Measurements from ENCODE around the gene METRN.
"Not testable (repeated sequence)": the region's sequence is repeated elsewhere in the genome, so short reads cannot be mapped to it uniquely, and the experiment has no call there.

METRN gene

DNA sequence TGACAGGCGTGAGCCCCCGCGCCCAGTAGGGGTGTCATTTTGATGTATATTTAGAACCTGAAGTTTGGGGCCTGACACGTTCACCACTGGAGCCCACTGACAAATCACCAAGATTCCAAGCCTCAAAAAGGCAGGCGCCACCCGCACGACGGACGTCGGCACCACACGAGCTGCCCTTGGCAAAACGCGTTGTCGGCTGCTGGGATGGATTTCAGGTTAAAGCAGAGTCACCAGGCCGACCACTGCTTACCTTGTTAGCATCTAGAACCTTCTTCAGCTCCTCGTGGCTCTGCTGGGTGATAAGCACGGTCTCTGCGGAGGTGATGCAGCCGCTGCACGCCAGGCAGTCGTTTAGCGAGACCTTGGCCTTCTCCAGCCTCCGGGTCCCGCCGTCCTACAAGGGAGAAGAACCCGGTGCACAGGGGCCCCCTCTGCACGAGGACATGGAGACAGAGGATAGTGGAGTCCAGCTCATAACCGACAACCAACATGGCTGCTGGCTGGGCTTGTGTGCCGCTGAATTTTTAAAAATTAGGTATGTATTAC lies 22.1 kb downstream of the METRN start:
- no peak overlapping the region for H3K27ac Mint-ChIP-seq
- no peaks in the 10 kb centered on the region for H3K9me3 Mint-ChIP-seq
- H3K4me3 Mint-ChIP-seq = no peak overlapping the region
- H3K36me3 Mint-ChIP-seq (ENCODE audit: low read depth) = peaks cover 8% of the 10 kb centered on the region
- no peaks in the 10 kb centered on the region for H3K27me3 Mint-ChIP-seq
- ATAC-seq = no peak
- peaks cover 31% of the 10 kb centered on the region for H3K4me1 Mint-ChIP-seq
- DNase-seq = no peak

DNA sequence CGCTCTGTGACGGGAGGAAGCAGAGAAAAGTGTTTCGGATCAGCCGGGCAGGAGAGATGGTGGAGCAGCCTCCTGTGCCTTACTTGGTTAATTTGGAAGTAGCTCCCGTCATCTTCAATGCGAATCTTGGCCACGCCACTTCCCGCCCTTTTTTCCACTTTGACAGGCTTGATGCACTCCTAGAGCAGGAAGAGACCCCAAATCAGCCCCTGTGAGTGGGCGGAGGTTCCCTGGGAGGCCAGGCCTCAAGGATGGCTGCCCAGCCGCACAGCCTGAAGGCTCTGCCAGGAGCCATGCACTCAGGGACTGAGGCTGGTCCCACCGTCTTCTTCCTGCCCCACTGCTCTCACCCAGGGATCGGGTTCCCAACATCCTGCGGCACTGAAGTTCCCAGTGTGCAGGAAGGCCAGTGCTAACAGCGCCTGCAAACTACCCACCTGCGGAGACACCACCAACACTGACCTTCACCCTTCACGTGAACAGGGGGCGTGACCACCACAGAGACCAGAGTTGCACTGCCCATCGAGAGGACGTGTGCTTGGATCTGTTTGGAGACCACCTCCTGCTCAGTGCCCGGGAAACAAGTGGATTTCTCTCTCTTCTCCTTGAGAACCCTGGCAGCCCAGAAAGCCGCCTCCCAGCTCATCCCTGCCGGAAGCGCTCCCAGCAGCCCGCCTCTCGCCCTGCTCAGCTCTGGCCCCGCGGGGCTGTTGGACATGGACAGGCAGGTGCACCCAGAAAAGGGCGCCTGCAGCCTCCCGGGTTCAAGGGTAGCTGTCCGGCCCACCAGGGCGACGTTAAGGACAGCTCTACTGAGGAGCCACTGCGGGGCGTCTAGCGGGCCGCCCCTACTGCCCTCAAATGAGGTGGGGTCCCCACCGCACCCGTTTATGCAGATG lies 24.9 kb downstream of the METRN start:
- ATAC-seq = no peak
- Mint-ChIP-seq H3K4me1 (peaks cover 28% of the 10 kb centered on the region), H3K4me3 (peak overlapping the region; percentile 78), H3K9me3 (no peaks in the 10 kb centered on the region), H3K27me3 (no peaks in the 10 kb centered on the region), H3K36me3 (ENCODE audit: low read depth) (peaks cover 8% of the 10 kb centered on the region), H3K27ac (peak overlapping the region; percentile 46)
- DNase-seq = no peak

DNA sequence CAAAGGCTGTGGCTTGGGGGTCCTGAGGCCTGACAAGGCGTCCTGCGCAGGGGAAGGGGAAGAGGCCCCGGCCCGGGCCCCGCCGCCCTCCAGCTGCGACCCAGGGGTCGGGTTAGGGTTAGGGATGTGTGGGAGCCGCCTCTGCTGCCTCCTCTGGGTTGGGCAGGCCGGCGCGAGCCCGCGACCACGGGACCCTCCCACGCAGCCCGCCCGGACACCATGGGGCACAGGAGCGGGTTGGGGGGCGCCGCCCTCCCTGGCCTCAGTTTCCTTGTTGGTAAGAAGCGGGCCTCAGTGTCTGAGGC lies 25.5 kb downstream of the METRN start:
- no peak for DNase-seq
- Mint-ChIP-seq H3K27me3 (no peaks in the 10 kb centered on the region), H3K4me1 (peaks cover 24% of the 10 kb centered on the region), H3K4me3 (peak overlapping the region; percentile 78), H3K9me3 (no peaks in the 10 kb centered on the region), H3K36me3 (ENCODE audit: low read depth) (peaks cover 4% of the 10 kb centered on the region), H3K27ac (peak overlapping the region; percentile 46)
- no peak for ATAC-seq

- peak; percentile 80 for ATAC-seq
- DNase-seq = peak; percentile 95
- H3K27me3 Mint-ChIP-seq = no peaks in the 10 kb centered on the region
- H3K4me3 Mint-ChIP-seq = peak within 1 kb of the TSS; percentile 79
- H3K9me3 Mint-ChIP-seq = no peaks in the 10 kb centered on the region
- peaks cover 19% of the 10 kb centered on the region for H3K4me1 Mint-ChIP-seq
- H3K27ac Mint-ChIP-seq = peak within 1 kb of the TSS; percentile 56
- peaks cover 4% of the 10 kb centered on the region for H3K36me3 Mint-ChIP-seq (ENCODE audit: low read depth)
These were observed 26.0 kb downstream of the METRN start, which contains the start of gene CIAO3 for GRCh38 chr16:740764-741505. TSS of gene CIAO3 (minus strand) at chr16:740997. CDS start at chr16:740985, 12 bp downstream.

DNA sequence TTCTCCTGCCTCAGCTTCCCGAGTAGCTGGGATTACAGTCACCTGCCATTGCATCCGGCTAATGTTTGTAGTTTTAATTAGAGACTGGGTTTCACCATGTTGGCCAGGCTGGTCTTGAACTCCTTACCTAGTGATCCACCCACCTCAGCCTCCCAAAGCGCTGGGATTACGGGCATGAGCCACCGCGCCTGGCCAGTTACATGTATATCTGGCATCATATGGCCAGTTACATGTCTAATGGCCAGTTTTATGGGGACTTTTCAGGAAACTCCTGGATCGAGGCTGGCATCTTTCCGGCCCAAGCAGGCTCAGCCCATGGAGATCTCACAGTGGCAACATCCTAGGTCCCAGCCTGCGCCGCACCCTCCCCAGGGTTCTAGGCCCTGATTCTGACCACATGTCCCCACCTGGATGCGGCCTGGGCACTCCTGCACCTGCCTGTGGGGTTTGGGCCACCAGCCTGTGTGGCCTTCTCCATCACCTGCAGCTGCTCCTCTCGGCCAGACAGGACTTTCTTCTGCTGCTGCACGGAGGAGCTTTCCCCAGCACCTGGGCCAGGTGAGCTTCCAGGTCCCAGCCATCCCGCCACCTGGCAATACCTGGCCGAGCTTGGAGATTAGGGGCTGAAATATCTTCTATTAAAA lies 27.2 kb downstream of the METRN start:
- Mint-ChIP-seq H3K9me3 (no peaks in the 10 kb centered on the region), H3K36me3 (ENCODE audit: low read depth) (peaks cover 2% of the 10 kb centered on the region), H3K27me3 (no peaks in the 10 kb centered on the region), H3K4me1 (peaks cover 14% of the 10 kb centered on the region), H3K4me3 (peak overlapping the region; percentile 79), H3K27ac (no peak overlapping the region)
- DNase-seq (no peak), ATAC-seq (no peak)

GRCh38 chr16:742894-743293 lies 28.0 kb downstream of the METRN start:
- not testable (repeated sequence) for H3K9me3 Mint-ChIP-seq; H3K27me3 Mint-ChIP-seq; H3K27ac Mint-ChIP-seq; H3K4me3 Mint-ChIP-seq; H3K36me3 Mint-ChIP-seq (ENCODE audit: low read depth); ATAC-seq; DNase-seq
- peaks cover 14% of the 10 kb centered on the region for H3K4me1 Mint-ChIP-seq

DNA sequence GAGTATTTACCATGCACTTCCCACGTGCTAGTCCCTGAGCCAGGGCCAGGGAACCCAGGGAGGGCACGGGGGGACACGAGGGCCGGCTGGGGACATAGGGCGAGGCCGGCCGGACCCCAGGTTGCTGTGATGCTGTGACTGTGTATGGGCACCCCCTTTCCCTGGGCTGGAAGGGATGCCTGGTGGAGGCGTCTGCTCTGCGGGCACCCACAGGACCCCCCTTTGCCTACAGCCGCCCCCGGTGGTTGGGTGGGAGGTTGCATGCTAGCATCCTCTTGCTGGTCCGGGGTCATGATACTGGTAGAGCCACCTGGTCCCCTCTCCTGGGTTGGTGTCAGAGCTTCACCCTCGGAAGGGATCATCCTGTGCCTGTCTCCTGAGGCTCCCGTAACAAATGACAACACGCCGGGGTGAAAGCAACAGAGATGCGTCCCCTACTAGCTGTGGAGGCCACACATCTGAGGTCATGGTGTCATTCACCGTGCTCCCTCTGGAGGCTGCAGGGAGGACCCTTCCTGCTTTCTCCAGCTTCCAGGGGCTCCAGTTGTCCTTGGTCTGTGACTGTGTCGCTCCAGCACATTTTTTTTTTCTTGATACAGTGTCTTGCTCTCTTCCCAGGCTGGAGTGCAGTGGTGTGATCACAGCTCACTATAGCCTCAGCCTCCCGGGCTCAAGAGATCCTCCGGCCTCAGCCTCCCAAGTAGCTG lies 29.0 kb downstream of the METRN start:
- H3K9me3 Mint-ChIP-seq = no peaks in the 10 kb centered on the region
- ATAC-seq (no peak), DNase-seq (no peak)
- peaks cover 11% of the 10 kb centered on the region for H3K4me1 Mint-ChIP-seq
- no peak overlapping the region for H3K4me3 Mint-ChIP-seq
- no peaks in the 10 kb centered on the region for H3K36me3 Mint-ChIP-seq (ENCODE audit: low read depth)
- no peaks in the 10 kb centered on the region for H3K27me3 Mint-ChIP-seq
- no peak overlapping the region for H3K27ac Mint-ChIP-seq

DNA sequence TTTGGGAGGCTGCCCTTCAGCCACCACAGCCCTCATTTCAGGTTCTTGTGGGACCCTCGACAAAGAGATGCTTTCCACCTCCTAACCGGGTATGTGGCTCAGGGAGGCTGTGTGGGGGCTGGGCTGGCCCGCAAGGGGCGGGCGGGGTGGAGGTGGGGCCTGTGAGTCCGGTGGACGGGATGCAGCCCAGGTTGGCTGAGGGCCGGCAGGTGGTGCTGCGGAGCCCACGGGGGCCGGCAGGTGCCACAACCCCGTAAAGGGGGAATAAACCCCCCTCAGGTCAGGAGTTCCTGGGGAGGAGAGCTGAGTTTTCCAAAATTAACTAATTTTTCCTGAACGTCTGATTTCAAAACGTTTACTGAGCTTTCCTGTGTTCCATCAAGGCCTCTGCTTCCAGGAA lies 30.8 kb downstream of the METRN start:
- H3K4me3 Mint-ChIP-seq = no peak overlapping the region
- DNase-seq (no peak), ATAC-seq (peak; percentile 37)
- H3K27ac Mint-ChIP-seq = no peak overlapping the region
- no peaks in the 10 kb centered on the region for H3K27me3 Mint-ChIP-seq
- H3K4me1 Mint-ChIP-seq = peaks cover 2% of the 10 kb centered on the region
- H3K36me3 Mint-ChIP-seq (ENCODE audit: low read depth) = no peaks in the 10 kb centered on the region
- H3K9me3 Mint-ChIP-seq = no peaks in the 10 kb centered on the region

DNA sequence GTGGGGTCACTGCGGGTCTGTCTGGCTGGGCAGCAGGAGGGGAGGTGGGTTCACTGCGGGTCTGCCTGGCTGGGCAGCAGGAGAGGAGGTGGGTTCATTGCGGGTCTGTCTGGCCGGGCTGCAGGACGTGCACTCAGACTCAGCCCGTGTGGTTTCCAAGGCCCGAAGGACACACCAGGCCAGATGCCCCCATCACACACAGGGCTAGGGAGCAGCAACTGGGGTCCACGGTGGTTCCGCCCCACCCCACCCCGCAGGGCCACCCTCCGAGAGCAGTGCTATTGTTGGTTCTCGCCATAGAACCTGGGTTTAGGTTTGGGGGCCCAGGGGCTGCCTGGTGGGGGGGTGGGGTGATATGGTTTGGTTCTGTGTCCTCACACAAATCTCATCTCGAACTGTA lies 31.7 kb downstream of the METRN start:
- no peak overlapping the region for H3K4me3 Mint-ChIP-seq
- no peak overlapping the region for H3K27ac Mint-ChIP-seq

DNA sequence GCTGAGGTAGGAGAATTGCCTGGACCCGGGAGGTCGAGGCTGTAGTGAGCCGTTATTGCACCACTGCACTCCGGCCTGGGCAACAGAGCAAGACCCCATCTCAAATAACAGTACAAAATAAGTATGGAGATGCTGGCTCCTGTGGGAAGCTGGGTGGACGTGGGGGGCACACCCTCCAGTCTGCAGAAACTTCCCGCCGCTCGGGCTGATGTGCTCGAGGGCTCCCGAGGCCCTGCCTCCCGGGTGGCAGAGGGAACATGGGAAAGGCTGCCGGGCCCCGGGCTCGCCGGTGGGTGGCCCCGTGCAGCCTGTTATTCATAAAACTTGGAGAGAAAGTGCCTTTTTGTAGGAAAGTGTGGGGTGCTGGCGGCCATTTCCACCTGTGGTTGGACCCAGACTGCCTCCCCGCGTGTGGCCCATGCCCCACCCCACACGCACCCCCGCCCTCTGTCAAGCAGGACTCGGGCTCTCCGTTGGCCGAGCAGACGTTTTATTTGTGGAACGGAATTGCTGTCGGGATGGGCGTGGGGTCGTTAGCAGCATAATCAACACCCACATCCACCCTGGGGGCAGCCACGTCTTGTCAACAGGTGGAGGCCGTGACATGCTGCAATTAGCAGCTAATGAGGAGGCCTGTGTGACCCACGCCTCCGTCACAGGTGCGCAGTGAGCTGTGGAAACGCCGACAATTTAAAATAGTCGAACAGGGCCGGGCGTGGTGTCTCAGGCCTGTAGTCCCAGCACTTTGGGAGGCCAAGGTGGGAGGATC lies 33.2 kb downstream of the METRN start:
- H3K27me3 Mint-ChIP-seq = no peaks in the 10 kb centered on the region
- no peaks in the 10 kb centered on the region for H3K4me1 Mint-ChIP-seq
- no peak overlapping the region for H3K27ac Mint-ChIP-seq
- H3K4me3 Mint-ChIP-seq = no peak overlapping the region
- no peaks in the 10 kb centered on the region for H3K36me3 Mint-ChIP-seq (ENCODE audit: low read depth)
- ATAC-seq = no peak
- H3K9me3 Mint-ChIP-seq = no peaks in the 10 kb centered on the region
- no peak for DNase-seq

More for the DNA sequence above, 31.7 kb downstream of the METRN start:
- no peaks in the 10 kb centered on the region for H3K27me3 Mint-ChIP-seq
- H3K9me3 Mint-ChIP-seq = no peaks in the 10 kb centered on the region
- H3K36me3 Mint-ChIP-seq (ENCODE audit: low read depth) = no peaks in the 10 kb centered on the region
- H3K4me1 Mint-ChIP-seq = no peaks in the 10 kb centered on the region
- ATAC-seq = no peak
- DNase-seq = no peak

GRCh38 chr16:749010-749409 lies 34.1 kb downstream of the METRN start:
- no peak overlapping the region for H3K27ac Mint-ChIP-seq
- no peaks in the 10 kb centered on the region for H3K27me3 Mint-ChIP-seq
- no peaks in the 10 kb centered on the region for H3K36me3 Mint-ChIP-seq (ENCODE audit: low read depth)
- DNase-seq (no peak), ATAC-seq (no peak)
- no peaks in the 10 kb centered on the region for H3K4me1 Mint-ChIP-seq
- no peak overlapping the region for H3K4me3 Mint-ChIP-seq
- no peaks in the 10 kb centered on the region for H3K9me3 Mint-ChIP-seq

GRCh38 chr16:750485-750884 lies 35.6 kb downstream of the METRN start:
- no peak overlapping the region for H3K4me3 Mint-ChIP-seq
- ATAC-seq (no peak), DNase-seq (no peak)
- no peaks in the 10 kb centered on the region for H3K4me1 Mint-ChIP-seq
- no peaks in the 10 kb centered on the region for H3K36me3 Mint-ChIP-seq (ENCODE audit: low read depth)
- no peak overlapping the region for H3K27ac Mint-ChIP-seq
- H3K9me3 Mint-ChIP-seq = no peaks in the 10 kb centered on the region
- H3K27me3 Mint-ChIP-seq = no peaks in the 10 kb centered on the region

DNA sequence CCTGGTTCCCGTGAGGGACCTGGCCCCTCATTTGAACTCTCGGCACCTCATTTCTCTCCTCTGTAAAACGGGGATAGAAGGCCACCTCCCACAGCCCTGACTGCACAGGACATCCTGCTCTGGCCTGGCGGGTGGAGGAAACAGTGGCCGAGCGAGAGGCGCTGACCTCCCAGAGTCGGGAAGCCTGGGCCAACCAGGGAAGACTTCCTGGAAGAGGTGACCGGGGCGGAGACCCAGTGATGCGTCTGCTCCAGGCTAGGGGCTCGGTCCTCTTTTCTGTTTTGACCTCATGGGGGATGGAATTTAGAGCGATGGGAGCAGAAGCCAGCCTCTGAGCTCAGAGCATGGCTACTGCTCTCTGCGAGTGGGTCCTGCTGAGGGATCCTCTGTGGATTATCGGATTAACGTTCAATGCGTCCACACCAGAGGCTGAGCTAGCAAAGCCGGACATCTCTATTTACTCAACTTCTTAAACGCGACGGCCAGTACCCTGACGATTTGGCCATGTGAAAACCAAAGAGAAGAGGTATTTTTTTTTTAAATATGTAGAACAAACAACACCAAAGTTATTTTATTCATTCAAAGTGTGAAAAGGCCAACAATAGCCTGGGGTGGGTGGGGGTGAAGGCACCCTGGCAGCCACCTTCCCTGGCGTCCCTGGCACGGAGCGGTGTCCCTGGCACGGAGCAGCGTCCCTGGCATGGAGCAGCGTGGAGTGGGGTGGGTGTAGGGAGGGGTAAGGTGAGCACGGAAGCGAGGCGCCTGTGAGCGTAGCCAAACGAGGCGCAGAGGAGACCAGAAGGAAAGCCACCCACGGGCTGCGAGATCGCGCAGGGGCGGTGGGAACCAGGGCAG lies 36.5 kb downstream of the METRN start:
- no peak for ATAC-seq
- Mint-ChIP-seq H3K4me3 (no peak overlapping the region), H3K27me3 (no peaks in the 10 kb centered on the region), H3K9me3 (no peaks in the 10 kb centered on the region), H3K4me1 (no peaks in the 10 kb centered on the region), H3K27ac (no peak overlapping the region), H3K36me3 (ENCODE audit: low read depth) (no peaks in the 10 kb centered on the region)
- no peak for DNase-seq
